ENCODE data around the gene GLS2.
A peak's percentile ranks its signal among the peaks of the same experiment; 100 is the strongest.
"Not testable (repeated sequence)": the region's sequence is repeated elsewhere in the genome, so short reads cannot be mapped to it uniquely, and the experiment has no call there.

GLS2 gene

GRCh38 chr12:56488041-56488955 is at the start of gene GLS2:
TSS of gene GLS2 (minus strand) at chr12:56488161. CDS start at chr12:56488118, 43 bp downstream.
- DNase-seq: peak; percentile 64

- DNase-seq: no peak
Measured at GRCh38 chr12:56537546-56537945, 49.6 kb upstream of the GLS2 start.

DNA sequence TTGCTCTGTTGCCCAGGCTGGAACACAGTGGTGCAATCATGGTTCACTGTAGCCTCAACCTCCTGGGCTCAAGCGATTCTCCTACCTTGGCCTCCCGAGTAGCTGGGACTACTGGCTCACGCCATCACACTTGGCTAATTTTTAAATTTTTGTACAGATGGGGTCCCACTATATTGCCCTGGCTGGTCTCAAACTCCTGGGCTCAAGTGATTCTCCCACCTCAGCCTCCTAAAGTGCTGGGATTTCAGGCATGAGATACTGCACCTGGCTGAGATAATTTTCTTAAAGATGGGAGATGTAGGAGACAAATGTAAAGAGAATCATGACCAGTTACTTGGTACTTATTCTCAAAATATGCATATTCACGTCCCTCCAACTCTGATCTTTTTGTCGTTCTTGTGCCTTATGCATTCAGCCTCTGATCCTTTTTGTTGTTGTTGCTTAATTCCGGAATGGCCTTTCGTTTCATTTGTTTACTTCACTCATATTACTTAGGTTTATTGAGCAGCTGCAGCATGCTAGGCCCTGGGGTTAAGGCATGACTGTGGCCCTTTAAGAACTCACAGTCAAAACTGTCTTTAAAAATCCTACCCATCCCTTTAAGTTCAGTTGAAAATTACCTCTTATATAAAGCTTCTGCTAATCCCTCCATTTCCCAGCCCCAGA is 42.6 kb upstream of the GLS2 start:
- no peak for DNase-seq

GRCh38 chr12:56529656-56530055 is 41.7 kb upstream of the GLS2 start:
- DNase-seq: no peak

GRCh38 chr12:56528846-56529245 is 40.9 kb upstream of the GLS2 start:
- no peak for DNase-seq

DNA sequence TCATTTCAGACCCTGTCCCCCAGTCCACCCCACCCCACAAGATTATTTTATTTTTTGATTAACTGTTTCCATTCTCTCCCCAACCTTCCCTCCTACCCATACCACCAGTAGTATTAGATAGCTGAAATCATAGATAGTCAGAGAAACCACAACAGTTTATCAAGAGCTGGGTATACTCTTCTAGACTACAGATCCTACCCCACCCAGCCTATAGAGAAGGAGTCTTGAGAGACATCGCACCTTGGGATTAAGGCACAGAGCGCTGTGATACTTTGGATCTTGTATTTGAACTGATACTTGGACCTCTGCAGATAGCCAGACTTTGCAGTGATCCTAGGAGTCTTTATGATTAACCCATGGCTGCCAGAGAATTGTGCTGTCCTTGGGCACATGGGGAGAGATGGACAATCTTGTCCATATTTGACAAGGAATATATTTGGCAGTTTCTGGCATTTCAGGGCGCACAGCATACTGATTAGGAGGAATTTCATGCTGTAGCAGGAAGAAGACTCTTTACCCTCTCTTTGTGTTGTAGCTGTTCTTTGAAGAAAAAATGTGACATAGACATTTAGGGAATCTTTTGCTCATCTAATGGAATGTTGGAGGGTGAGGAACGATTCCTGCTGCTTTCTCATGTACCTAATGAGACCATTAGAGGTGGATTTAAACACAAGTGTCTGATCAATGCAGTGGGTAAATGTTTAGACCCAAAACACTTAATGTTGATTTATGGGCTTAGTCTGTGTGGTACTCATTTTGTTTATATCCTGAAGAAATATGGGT is 34.6 kb upstream of the GLS2 start:
- peak; percentile 47 for DNase-seq

GRCh38 chr12:56521590-56522371 is 33.8 kb upstream of the GLS2 start, which contains the start of gene RBMS2:
TSS of gene RBMS2 (plus strand) at chr12:56521820. CDS start at chr12:56522024, 204 bp downstream.
- DNase-seq: peak; percentile 91

GRCh38 chr12:56521209-56521589 is 33.2 kb upstream of the GLS2 start:
- no peak for DNase-seq

- no peak for DNase-seq
Measured at GRCh38 chr12:56520506-56520905, 32.5 kb upstream of the GLS2 start.

DNA sequence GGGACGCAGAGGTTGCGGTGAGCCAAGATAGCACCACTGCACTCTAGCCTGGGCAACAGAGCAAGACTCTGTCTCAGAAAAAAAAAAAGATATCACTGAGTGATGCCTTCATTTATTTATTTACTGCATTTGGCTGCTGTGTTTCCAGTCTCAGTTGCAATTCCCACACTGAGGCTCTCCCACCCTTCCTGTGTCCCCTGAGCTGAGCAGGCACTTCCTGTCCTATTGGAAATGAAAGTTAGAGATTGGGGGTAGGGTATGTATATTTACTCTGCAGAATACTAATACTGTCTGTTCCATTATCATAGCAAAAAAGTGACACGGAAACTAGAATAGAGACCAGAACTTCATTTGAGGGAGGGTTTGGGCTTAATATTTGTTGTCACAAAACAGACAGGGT is 32.1 kb upstream of the GLS2 start:
- DNase-seq: no peak

GRCh38 chr12:56518570-56518969 is 30.6 kb upstream of the GLS2 start:
- no peak for DNase-seq

DNA sequence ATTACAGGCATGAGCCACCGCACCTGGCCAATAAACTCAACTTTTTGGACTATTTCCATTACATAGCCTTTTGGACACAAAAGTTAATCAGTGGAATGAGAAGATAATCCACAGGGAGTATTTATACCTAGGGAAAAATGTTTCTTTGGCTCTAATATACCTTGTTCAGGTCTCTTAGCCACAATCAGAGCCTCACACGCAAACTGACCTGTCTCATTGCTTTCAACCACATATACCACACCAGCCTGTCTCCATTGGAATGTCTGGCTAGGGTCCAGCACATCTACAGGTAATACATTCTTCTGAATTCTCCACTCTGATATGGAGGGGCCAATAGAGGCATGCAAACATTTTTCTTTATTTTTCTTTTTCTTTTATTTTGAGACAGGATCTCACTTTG is 29.9 kb upstream of the GLS2 start:
- no peak for DNase-seq

- DNase-seq: not testable (repeated sequence)
Measured at GRCh38 chr12:56514014-56514318, 26.0 kb upstream of the GLS2 start.

DNA sequence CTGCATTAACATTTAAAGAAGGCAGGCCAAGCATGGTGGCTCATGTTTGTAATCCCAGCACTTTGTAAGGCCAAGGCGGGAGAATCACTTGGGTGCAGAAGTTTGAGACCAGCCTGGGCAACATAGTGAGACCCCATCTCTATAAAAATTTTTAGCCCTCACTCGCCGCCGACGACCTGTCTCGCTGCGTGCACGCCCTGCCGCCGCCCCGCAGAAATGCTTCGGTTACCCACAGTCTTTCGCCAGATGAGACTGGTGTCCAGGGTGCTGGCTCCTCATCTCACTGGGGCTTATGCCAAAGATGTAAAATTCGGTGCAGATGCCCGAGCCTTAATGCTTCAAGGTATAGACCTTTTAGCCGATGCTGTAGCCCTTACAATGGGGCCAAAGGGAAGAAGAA is 22.8 kb upstream of the GLS2 start:
- DNase-seq: no peak

- not testable (repeated sequence) for DNase-seq
Measured at GRCh38 chr12:56499879-56500278, 11.9 kb upstream of the GLS2 start.

GRCh38 chr12:56499452-56499851 is 11.5 kb upstream of the GLS2 start:
- peak; percentile 82 for DNase-seq

DNA sequence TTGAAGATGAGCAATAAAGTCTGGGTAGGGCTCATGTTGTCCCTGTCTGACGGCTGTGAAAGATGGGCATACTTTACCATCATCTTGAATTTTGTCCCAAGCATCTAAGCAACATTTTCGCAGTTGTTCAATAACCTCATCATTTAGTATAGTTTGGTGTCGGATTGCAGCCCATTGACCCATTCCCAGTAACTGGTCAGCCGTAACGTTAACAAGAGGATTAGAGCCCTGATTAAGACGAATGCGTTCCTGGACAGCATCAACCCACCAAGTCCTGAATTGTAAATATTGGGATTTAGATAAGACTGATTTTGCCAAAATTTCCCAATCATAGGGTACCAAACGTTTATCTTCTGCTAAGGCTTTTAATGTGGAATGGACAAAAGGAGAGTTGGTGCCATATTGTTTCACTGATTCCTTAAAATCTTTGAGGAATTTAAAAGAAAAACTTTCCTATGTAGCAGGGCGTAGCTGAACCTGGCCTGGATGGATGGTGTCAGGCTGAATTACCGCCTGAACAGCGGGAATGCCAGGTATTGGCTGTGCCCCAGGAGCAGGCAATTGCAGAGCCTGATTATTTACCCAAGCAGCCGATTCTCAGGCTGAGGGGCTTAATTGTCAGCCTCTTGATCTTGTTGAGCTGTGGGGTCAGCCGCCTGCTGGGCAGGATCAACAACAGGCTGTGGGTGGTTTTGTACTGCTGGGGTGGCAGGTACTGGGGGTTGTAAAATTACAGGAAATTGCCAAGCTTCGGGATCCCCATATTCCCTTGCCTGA is 10.4 kb upstream of the GLS2 start:
- peak; percentile 90 for DNase-seq

DNA sequence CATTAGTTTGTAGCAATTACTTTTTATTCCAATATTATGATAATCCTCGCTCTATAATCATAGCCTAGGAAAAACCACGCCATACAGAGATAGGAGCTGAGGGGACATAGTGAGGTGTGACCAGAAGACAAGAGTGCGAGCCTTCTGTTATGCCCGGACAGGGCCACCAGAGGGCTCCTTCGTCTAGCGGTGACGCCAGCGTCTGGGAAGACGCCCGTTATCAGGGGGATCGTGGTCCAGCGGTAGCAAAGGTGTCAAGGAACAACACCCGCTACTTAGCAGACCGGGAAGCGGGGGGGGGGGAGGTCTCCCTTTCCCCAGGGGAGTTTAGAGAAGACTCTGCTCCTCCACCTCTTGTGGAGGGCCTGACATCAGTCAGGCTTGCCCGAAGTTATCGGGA is 8.7 kb upstream of the GLS2 start:
- not testable (repeated sequence) for DNase-seq

GRCh38 chr12:56494481-56494880 is 6.5 kb upstream of the GLS2 start:
- not testable (repeated sequence) for DNase-seq

GRCh38 chr12:56494106-56494415 is 6.1 kb upstream of the GLS2 start:
- DNase-seq: not testable (repeated sequence)

DNA sequence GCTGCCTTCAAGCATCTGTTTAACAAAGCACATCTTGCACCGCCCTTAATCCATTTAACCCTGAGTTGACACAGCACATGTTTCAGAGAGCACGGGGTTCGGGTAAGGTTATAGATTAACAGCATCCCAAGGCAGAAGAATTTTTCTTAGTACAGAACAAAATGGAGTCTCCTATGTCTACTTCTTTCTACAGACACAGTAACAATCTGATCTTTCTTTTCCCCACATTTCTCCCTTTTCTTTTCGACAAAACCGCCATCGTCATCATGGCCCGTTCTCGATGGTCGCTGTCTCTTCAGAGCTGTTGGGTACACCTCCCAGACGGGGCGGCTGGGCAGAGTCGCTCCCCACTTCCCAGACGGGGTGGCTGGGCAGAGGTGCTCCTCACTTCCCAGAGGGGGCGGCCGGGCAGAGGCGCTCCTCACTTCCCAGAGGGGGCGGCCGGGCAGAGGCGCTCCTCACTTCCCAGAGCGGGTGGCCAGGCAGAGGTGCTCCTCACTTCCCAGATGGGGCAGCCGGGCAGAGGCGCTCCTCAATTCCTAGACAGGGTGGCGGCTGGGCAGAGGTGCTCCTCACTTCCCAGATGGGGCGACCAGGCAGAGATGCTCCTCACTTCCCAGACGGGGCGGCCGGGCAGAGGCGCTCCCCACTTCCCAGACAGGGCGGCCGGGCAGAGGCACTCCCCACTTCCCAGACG is 5.6 kb upstream of the GLS2 start:
- peak; percentile 70 for DNase-seq

Measured in NCI-H82 (cell line).